Dendritic cell treated with granulocyte-macrophage colony-stimulating factor and Interleukin-4, amounts not matched to agents 40 ng/mL and 50 ng/mL, for 4 days (primary cell): ENCODE measurements around the gene HARBI1.

Experiments used
- H3K27ac Mint-ChIP-seq: one replicate; pipeline ENCODE4 v1.8.0; 2022; ENCODE audit warnings: mild to moderate bottlenecking, mixed read lengths
- H3K27me3 Mint-ChIP-seq: one replicate; pipeline ENCODE4 v1.8.0; 2022; ENCODE audit warnings: mild to moderate bottlenecking, mixed read lengths
- H3K36me3 Mint-ChIP-seq: one replicate; pipeline ENCODE4 v1.8.0; 2022; ENCODE audit warnings: low read depth, mixed read lengths
- H3K4me1 Mint-ChIP-seq: one replicate; pipeline ENCODE4 v1.8.0; 2022; ENCODE audit warnings: low read depth, mixed read lengths
- H3K4me3 Mint-ChIP-seq: one replicate; pipeline ENCODE4 v1.8.0; 2022; ENCODE audit warnings: mild to moderate bottlenecking, moderate library complexity, mixed read lengths
- H3K9me3 Mint-ChIP-seq: one replicate; pipeline ENCODE4 v1.8.0; 2022; ENCODE audit warnings: mixed read lengths
- intact Hi-C: fragments of 100-400 bp; cut with micrococcal nuclease; formaldehyde crosslinking; loops from one replicate; pipeline ENCODE4 v1.15.0; 2022

Gene HARBI1

GRCh38 chr11:46617972-46618314, 916 bp upstream of the HARBI1 start:
- Mint-ChIP-seq H3K27me3 (no peaks in the 10 kb centered on the region), H3K4me1 (peaks cover 33% of the 10 kb centered on the region), H3K4me3 (peak overlapping the region; percentile 89), H3K27ac (peak overlapping the region; percentile 99), H3K36me3 (peaks cover 48% of the 10 kb centered on the region), H3K9me3 (no peaks in the 10 kb centered on the region)
- intact Hi-C loops = loop anchor here (1.0 to 2.0 kb wide), 3 partner anchors 24 to 229 kb away; partner anchors contain the start of genes AMBRA1, ARHGAP1 and ZNF408

- Mint-ChIP-seq H3K36me3 (peaks cover 35% of the 10 kb centered on the region), H3K4me1 (peaks cover 34% of the 10 kb centered on the region), H3K27me3 (no peaks in the 10 kb centered on the region), H3K4me3 (peak overlapping the region; percentile 89), H3K27ac (peak overlapping the region; percentile 99), H3K9me3 (no peaks in the 10 kb centered on the region)
- intact Hi-C loops = loop anchor here (1.0 to 2.0 kb wide), 3 partner anchors 22 to 228 kb away; partner anchors contain the start of genes AMBRA1, ARHGAP1 and ZNF408
Observed at GRCh38 chr11:46616551-46617133, 385 bp downstream of the HARBI1 start.

GRCh38 chr11:46615756-46616155, 1.3 kb downstream of the HARBI1 start:
- H3K27me3 Mint-ChIP-seq = no peaks in the 10 kb centered on the region
- intact Hi-C loops = loop anchor here (2.0 kb wide), 2 partner anchors 85 to 227 kb away; partner anchors contain the start of genes ARHGAP1 and ZNF408
- H3K4me3 Mint-ChIP-seq = no peak overlapping the region
- no peaks in the 10 kb centered on the region for H3K9me3 Mint-ChIP-seq
- peaks cover 26% of the 10 kb centered on the region for H3K36me3 Mint-ChIP-seq
- H3K4me1 Mint-ChIP-seq = peaks cover 33% of the 10 kb centered on the region
- no peak overlapping the region for H3K27ac Mint-ChIP-seq

- H3K27me3 Mint-ChIP-seq = no peaks in the 10 kb centered on the region
- no peak overlapping the region for H3K4me3 Mint-ChIP-seq
- H3K4me1 Mint-ChIP-seq = peaks cover 19% of the 10 kb centered on the region
- peaks cover 4% of the 10 kb centered on the region for H3K36me3 Mint-ChIP-seq
- H3K9me3 Mint-ChIP-seq = no peaks in the 10 kb centered on the region
- intact Hi-C loops = no loop called here
- no peak overlapping the region for H3K27ac Mint-ChIP-seq
Observed at GRCh38 chr11:46612326-46612725, 4.7 kb downstream of the HARBI1 start.

GRCh38 chr11:46611526-46612304, 5.3 kb downstream of the HARBI1 start:
- Mint-ChIP-seq H3K4me3 (no peak overlapping the region), H3K4me1 (peaks cover 19% of the 10 kb centered on the region), H3K36me3 (no peaks in the 10 kb centered on the region), H3K9me3 (no peaks in the 10 kb centered on the region), H3K27me3 (no peaks in the 10 kb centered on the region), H3K27ac (no peak overlapping the region)
- intact Hi-C loops = no loop called here

GRCh38 chr11:46609386-46609785, 7.6 kb downstream of the HARBI1 start:
- Mint-ChIP-seq H3K4me3 (no peak overlapping the region), H3K4me1 (peaks cover 6% of the 10 kb centered on the region), H3K27ac (no peak overlapping the region), H3K36me3 (no peaks in the 10 kb centered on the region), H3K9me3 (no peaks in the 10 kb centered on the region), H3K27me3 (no peaks in the 10 kb centered on the region)
- intact Hi-C loops = no loop called here

- Mint-ChIP-seq H3K36me3 (peaks cover 15% of the 10 kb centered on the region), H3K4me1 (peaks cover 14% of the 10 kb centered on the region), H3K4me3 (no peak overlapping the region), H3K27me3 (no peaks in the 10 kb centered on the region), H3K27ac (no peak overlapping the region), H3K9me3 (no peaks in the 10 kb centered on the region)
- intact Hi-C loops = no loop called here
Observed at GRCh38 chr11:46607516-46607915, 9.5 kb downstream of the HARBI1 start.

GRCh38 chr11:46604796-46605195, 12.2 kb downstream of the HARBI1 start:
- Mint-ChIP-seq H3K9me3 (no peaks in the 10 kb centered on the region), H3K4me1 (peaks cover 8% of the 10 kb centered on the region), H3K36me3 (peaks cover 26% of the 10 kb centered on the region), H3K4me3 (no peak overlapping the region), H3K27ac (no peak overlapping the region), H3K27me3 (no peaks in the 10 kb centered on the region)
- intact Hi-C loops = no loop called here

- H3K27me3 Mint-ChIP-seq = no peaks in the 10 kb centered on the region
- peaks cover 26% of the 10 kb centered on the region for H3K36me3 Mint-ChIP-seq
- intact Hi-C loops = no loop called here
- H3K4me1 Mint-ChIP-seq = peaks cover 8% of the 10 kb centered on the region
- no peak overlapping the region for H3K4me3 Mint-ChIP-seq
- H3K9me3 Mint-ChIP-seq = no peaks in the 10 kb centered on the region
- no peak overlapping the region for H3K27ac Mint-ChIP-seq
Observed at GRCh38 chr11:46603704-46604308, 13.2 kb downstream of the HARBI1 start.

GRCh38 chr11:46601129-46601528, 15.9 kb downstream of the HARBI1 start:
- Mint-ChIP-seq H3K9me3 (no peaks in the 10 kb centered on the region), H3K27me3 (no peaks in the 10 kb centered on the region), H3K4me1 (peaks cover 13% of the 10 kb centered on the region), H3K27ac (no peak overlapping the region), H3K36me3 (peaks cover 26% of the 10 kb centered on the region), H3K4me3 (no peak overlapping the region)
- intact Hi-C loops = no loop called here

GRCh38 chr11:46600194-46600960, 16.6 kb downstream of the HARBI1 start:
- Mint-ChIP-seq H3K4me1 (peaks cover 13% of the 10 kb centered on the region), H3K36me3 (peaks cover 26% of the 10 kb centered on the region), H3K9me3 (no peaks in the 10 kb centered on the region), H3K27ac (no peak overlapping the region), H3K27me3 (no peaks in the 10 kb centered on the region), H3K4me3 (no peak overlapping the region)
- intact Hi-C loops = no loop called here

- Mint-ChIP-seq H3K4me1 (peaks cover 13% of the 10 kb centered on the region), H3K27ac (no peak overlapping the region), H3K27me3 (no peaks in the 10 kb centered on the region), H3K9me3 (no peaks in the 10 kb centered on the region), H3K36me3 (peaks cover 26% of the 10 kb centered on the region), H3K4me3 (no peak overlapping the region)
- intact Hi-C loops = no loop called here
Observed at GRCh38 chr11:46599340-46600193, 17.5 kb downstream of the HARBI1 start.

- Mint-ChIP-seq H3K4me3 (no peak overlapping the region), H3K27ac (peak overlapping the region; percentile 23), H3K36me3 (peaks cover 24% of the 10 kb centered on the region), H3K4me1 (peaks cover 17% of the 10 kb centered on the region), H3K9me3 (no peaks in the 10 kb centered on the region), H3K27me3 (no peaks in the 10 kb centered on the region)
- intact Hi-C loops = no loop called here
Observed at GRCh38 chr11:46597609-46598219, 19.3 kb downstream of the HARBI1 start.
